Mucosa of rectum (tissue), 2 donors: ENCODE measurements around the gene PARD3.

Experiments
- H3K27ac ChIP-seq, 2 donors: one replicate each; pipeline ENCODE4 v1.7.0; 2013; ENCODE audit warnings: inconsistent platforms in 2 of 2, low read depth in 2 of 2, low read length in 2 of 2
- H3K27me3 ChIP-seq, 2 donors: one replicate each; pipeline ENCODE4 v1.7.0; 2013; ENCODE audit warnings: low read length in 2 of 2; ENCODE audit not compliant: control insufficient read depth in 2 of 2, insufficient read depth in 2 of 2
- H3K36me3 ChIP-seq, 2 donors: one replicate each; pipeline ENCODE4 v1.7.0; 2013; ENCODE audit warnings: low read length in 2 of 2; ENCODE audit not compliant: control insufficient read depth in 2 of 2, insufficient read depth in 2 of 2
- H3K4me1 ChIP-seq, 2 donors: one replicate each; pipeline ENCODE4 v1.7.0; 2013; ENCODE audit warnings: low read length in 2 of 2, mild to moderate bottlenecking in 1 of 2; ENCODE audit not compliant: control insufficient read depth in 2 of 2, insufficient read depth in 2 of 2
- H3K4me3 ChIP-seq, 2 donors: one replicate each; pipeline ENCODE4 v1.7.0; 2013; ENCODE audit warnings: low read length in 2 of 2
- H3K9ac ChIP-seq, 2 donors: one replicate each; pipeline ENCODE4 v1.7.0; 2013; ENCODE audit warnings: low read length in 2 of 2, low read depth in 1 of 2, mild to moderate bottlenecking in 1 of 2
- H3K9me3 ChIP-seq, 2 donors: one replicate each; pipeline ENCODE4 v1.7.0; 2013; ENCODE audit warnings: low read length in 2 of 2; ENCODE audit not compliant: control insufficient read depth in 2 of 2
- donor health status: healthy.
- donor health status: Normal muscosa, but diverticular disease.

PARD3 gene

DNA sequence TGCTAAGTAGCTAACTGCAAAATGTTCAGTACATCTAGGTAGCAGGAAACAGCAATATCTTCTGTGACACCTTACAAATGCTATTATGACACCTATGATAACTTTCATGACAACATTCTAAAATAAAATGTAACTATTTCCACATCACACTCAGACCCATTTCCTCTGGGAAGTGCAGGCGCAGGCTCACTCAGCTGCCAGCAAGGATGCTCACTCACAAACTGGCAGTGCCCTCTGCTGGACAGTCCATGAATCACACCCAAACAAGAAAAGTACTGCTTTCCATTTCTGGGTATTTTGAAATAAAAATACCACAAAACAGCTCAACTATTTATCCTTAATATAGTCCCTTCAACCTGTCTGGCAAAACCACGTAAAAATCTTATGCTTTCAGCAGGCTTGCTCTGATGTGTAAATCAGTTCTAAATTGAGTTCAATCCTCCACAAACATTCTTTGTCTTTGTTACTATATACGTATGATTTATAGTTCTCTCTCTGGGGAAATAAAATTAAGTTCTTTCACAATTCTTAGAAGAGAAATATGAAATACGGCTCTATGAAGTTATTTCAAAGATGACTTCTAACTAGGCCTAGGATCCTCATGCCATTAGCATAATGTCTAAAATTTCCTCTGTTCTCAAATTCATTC, 176.6 kb downstream of the PARD3 start:
- Histone ChIP-seq H3K9me3 (no peaks in the 10 kb centered on the region), H3K27ac (no peak overlapping the region), H3K4me1 (peaks cover 5 to 7% of the 10 kb centered on the region in 2 donors), H3K27me3 (no peaks in the 10 kb centered on the region), H3K36me3 (no peaks in the 10 kb centered on the region), H3K9ac (no peak overlapping the region), H3K4me3 (no peak overlapping the region)

DNA sequence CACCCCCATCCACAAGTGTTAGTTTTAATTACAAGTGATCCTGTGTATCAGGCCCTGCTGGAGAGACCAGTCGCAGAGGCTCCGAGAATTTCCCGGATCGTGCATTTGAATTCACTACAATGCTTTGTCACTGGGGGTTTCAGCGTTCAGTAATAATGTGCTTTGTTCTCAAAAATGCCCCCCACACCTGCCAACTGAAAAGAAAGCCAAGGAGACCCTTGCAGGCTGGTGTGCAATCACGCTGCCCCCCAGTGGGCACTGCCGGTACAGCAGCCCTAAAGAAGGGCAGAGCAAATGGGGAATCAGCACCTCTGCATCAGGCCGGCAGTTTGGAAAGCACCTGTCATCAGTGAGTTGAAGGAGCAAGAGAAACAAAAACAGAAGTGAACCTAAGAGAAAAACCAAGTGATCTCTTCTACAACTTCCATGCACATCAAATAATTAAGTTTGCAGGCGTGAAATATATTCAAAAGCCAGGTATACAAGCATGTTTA, 177.6 kb downstream of the PARD3 start:
- Histone ChIP-seq H3K4me1 (peaks cover 5 to 7% of the 10 kb centered on the region in 2 donors), H3K27ac (no peak overlapping the region), H3K4me3 (no peak overlapping the region), H3K27me3 (no peaks in the 10 kb centered on the region), H3K9ac (no peak overlapping the region), H3K36me3 (no peaks in the 10 kb centered on the region), H3K9me3 (no peaks in the 10 kb centered on the region)

DNA sequence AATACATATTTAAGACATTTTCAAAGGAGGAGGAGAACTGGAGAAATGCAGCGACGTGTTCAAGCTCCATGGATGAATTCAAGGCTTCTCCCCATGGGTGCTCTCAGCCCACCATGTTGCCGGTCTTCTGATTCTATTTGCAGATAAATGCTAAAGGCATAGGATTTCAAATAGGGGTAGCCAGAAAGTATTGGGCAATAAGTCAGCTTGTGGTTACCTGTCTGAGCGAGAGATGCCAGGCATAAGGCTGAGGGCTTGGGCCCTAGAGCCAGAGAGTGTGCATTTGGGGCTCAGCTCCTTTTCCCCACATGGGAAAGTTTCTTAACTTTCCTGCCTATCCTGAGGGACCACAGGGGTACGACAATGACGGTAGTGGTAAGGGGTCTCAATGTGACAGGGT, 180.0 kb downstream of the PARD3 start:
- H3K36me3 ChIP-seq, result no peaks in the 10 kb centered on the region
- peaks cover 2 to 5% of the 10 kb centered on the region in 2 donors for H3K4me1 ChIP-seq
- H3K9me3 ChIP-seq, result no peaks in the 10 kb centered on the region
- no peak overlapping the region for H3K27ac ChIP-seq
- H3K9ac ChIP-seq, result no peak overlapping the region
- no peaks in the 10 kb centered on the region for H3K27me3 ChIP-seq
- no peak overlapping the region for H3K4me3 ChIP-seq

- H3K36me3 ChIP-seq, result no peaks in the 10 kb centered on the region
- no peaks in the 10 kb centered on the region for H3K9me3 ChIP-seq
- H3K4me1 ChIP-seq, result peaks cover 11 to 13% of the 10 kb centered on the region in 2 donors
- no peak overlapping the region for H3K27ac ChIP-seq
- H3K4me3 ChIP-seq, result no peak overlapping the region
- H3K9ac ChIP-seq, result no peak overlapping the region
- no peaks in the 10 kb centered on the region for H3K27me3 ChIP-seq
Measured at GRCh38 chr10:34633374-34633773, 181.7 kb downstream of the PARD3 start.

DNA sequence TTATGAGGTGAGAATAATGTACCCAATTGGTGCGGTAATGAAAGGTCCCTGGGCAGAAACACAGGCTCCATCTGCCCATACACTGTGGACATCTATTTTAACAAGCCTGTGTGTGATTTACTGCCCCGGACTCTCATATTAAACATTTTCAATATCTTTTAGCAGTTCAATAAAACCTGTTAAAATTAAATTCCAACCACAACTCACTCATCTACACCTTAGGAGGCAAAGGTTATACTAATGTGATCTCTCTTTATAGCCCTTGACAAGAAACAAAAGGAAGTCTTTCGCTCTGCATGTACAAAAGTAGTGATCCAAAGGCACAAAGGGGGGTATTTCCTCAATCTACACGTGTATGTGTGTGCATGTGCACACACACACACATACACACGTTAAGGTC, 186.0 kb downstream of the PARD3 start:
- no peaks in the 10 kb centered on the region for H3K36me3 ChIP-seq
- no peaks in the 10 kb centered on the region for H3K27me3 ChIP-seq
- H3K9ac ChIP-seq, result no peak overlapping the region
- peaks cover 13 to 16% of the 10 kb centered on the region in 2 donors for H3K4me1 ChIP-seq
- no peak overlapping the region for H3K27ac ChIP-seq
- no peak overlapping the region for H3K4me3 ChIP-seq
- H3K9me3 ChIP-seq, result no peaks in the 10 kb centered on the region

- Histone ChIP-seq H3K4me1 (peaks cover 13 to 16% of the 10 kb centered on the region in 2 donors), H3K4me3 (no peak overlapping the region), H3K9me3 (no peaks in the 10 kb centered on the region), H3K36me3 (no peaks in the 10 kb centered on the region), H3K27ac (no peak overlapping the region), H3K9ac (no peak overlapping the region), H3K27me3 (no peaks in the 10 kb centered on the region)
Measured at GRCh38 chr10:34628174-34628796, 186.8 kb downstream of the PARD3 start.

- Histone ChIP-seq H3K9ac (no peak overlapping the region), H3K4me1 (peaks cover 13 to 16% of the 10 kb centered on the region in 2 donors), H3K36me3 (no peaks in the 10 kb centered on the region), H3K27me3 (no peaks in the 10 kb centered on the region), H3K9me3 (no peaks in the 10 kb centered on the region), H3K27ac (no peak overlapping the region), H3K4me3 (no peak overlapping the region)
Measured at GRCh38 chr10:34627741-34628140, 187.4 kb downstream of the PARD3 start.

DNA sequence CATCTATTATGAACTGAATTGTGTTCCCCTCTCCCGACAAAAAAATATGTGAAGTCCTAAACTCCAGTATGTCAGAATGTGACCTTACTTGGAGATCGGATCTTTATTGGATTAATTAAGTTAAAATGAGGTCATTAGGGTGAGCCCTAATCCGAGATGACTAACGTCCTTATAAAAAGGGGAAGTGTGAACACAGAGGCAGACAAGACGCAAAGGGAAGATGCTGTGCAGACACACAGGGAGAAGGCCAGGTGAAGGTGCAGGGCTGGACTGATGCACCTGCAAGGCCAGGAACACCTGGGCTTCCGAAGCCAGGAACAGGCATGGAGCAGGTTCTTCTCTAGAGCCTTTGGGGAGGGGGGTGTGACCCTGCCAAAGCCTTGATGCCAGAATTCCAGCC, 187.8 kb downstream of the PARD3 start:
- H3K27ac ChIP-seq, result no peak overlapping the region
- no peaks in the 10 kb centered on the region for H3K27me3 ChIP-seq
- H3K4me1 ChIP-seq, result peaks cover 13 to 16% of the 10 kb centered on the region in 2 donors
- no peak overlapping the region for H3K4me3 ChIP-seq
- H3K36me3 ChIP-seq, result no peaks in the 10 kb centered on the region
- H3K9ac ChIP-seq, result no peak overlapping the region
- no peaks in the 10 kb centered on the region for H3K9me3 ChIP-seq

GRCh38 chr10:34626158-34626880, 188.8 kb downstream of the PARD3 start:
- H3K4me3 ChIP-seq, result no peak overlapping the region
- H3K4me1 ChIP-seq, result peaks cover 13 to 16% of the 10 kb centered on the region in 2 donors
- H3K9me3 ChIP-seq, result no peaks in the 10 kb centered on the region
- no peaks in the 10 kb centered on the region for H3K36me3 ChIP-seq
- H3K27me3 ChIP-seq, result no peaks in the 10 kb centered on the region
- no peak overlapping the region for H3K27ac ChIP-seq
- H3K9ac ChIP-seq, result no peak overlapping the region
